Erythroblast (primary cell): ENCODE data around the gene ZNF592.

Source experiments
- GATA1 ChIP-seq: IDR thresholded peaks from 2 replicates; pipeline ENCODE4 v1.6.1; 2011; ENCODE audit warnings: low read depth, mild to moderate bottlenecking, control low read depth, low read length, moderate library complexity
- POLR2A ChIP-seq: IDR thresholded peaks from 2 replicates; pipeline ENCODE4 v1.6.1; 2011; ENCODE audit warnings: mild to moderate bottlenecking, low read length

- TF ChIP-seq POLR2A (no peak), GATA1 (no peak)
These were observed 959 bp downstream of the ZNF592 start for GRCh38 chr15:84749111-84749991.
